Stimulated activated CD4-positive, alpha-beta T cell treated with anti-CD3 and anti-CD28 coated beads, Interleukin-2, amount 100 ng/mL, for 4 hours (primary cell): Measurements from ENCODE around the gene ETS1.
"Not testable (repeated sequence)": the region's sequence is repeated elsewhere in the genome, so short reads cannot be mapped to it uniquely, and the experiment has no call there.

Experiments
- DNase-seq: peaks from one replicate; pipeline ENCODE4 v3.0.0-alpha.2; 2020; ENCODE audit warnings: low read depth

ETS1 gene

GRCh38 chr11:128464878-128465450 lies 122.4 kb downstream of the ETS1 start:
- no peak for DNase-seq

GRCh38 chr11:128463979-128464378 lies 123.4 kb downstream of the ETS1 start:
- DNase-seq = no peak

- no peak for DNase-seq
These were observed 124.0 kb downstream of the ETS1 start for GRCh38 chr11:128463371-128463829.

- no peak for DNase-seq
These were observed 124.4 kb downstream of the ETS1 start for GRCh38 chr11:128462922-128463321.

GRCh38 chr11:128462189-128462588 lies 125.2 kb downstream of the ETS1 start:
- no peak for DNase-seq

DNA sequence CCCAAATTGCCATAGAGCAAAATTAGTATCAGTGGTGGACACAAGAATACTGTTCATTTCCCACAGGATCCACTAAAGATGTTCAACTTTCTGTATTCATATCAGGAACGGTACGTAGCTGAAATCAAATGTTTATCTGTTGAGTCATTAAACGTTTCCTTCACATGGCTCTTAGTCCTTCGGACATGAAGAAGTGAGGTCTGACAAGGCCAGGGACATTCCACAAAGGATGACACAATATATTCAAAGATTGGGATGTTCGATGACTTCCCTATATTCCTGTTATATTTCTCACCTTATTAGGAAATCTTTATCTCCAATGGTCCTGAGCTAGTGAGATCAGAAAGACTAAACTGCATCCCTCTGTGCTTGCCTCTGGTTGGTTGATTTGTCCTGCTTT lies 129.0 kb downstream of the ETS1 start:
- DNase-seq = no peak

- no peak for DNase-seq
These were observed 129.5 kb downstream of the ETS1 start for GRCh38 chr11:128457874-128458273.

DNA sequence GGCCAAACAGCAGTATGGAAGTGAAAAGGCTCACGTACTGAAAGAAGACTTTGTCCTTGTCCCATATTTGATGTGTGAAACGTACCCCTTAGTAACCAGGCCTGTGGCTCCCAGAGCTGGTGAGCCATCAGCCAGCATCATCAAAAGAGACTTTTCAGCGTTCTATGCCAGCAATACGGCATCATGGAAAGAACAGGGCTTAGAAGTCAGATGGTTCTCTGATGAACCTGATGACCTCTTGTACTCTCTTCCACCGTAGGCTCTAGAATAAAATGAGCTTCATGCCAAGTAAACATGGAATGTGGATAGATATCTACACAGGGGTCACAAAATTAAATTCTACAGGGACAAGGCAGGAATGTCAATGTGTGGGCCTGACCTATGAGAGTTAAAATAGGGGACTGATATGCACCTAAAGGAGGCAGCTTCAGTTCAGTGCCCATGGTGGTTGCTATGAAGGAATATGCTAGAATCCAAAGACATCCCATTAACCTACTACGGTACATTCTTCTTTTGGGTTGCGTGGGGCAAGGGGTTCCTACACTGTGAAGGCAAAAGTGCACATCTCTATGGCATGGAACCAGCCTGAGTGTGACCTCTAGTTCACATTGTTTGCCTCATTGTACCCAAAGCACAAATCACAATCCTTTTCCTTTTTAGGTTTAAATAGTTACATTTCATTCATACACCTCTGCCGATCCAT lies 130.6 kb downstream of the ETS1 start:
- DNase-seq = no peak

- no peak for DNase-seq
These were observed 131.6 kb downstream of the ETS1 start for GRCh38 chr11:128455766-128456165.

GRCh38 chr11:128453444-128454336 lies 133.7 kb downstream of the ETS1 start:
- no peak for DNase-seq

DNA sequence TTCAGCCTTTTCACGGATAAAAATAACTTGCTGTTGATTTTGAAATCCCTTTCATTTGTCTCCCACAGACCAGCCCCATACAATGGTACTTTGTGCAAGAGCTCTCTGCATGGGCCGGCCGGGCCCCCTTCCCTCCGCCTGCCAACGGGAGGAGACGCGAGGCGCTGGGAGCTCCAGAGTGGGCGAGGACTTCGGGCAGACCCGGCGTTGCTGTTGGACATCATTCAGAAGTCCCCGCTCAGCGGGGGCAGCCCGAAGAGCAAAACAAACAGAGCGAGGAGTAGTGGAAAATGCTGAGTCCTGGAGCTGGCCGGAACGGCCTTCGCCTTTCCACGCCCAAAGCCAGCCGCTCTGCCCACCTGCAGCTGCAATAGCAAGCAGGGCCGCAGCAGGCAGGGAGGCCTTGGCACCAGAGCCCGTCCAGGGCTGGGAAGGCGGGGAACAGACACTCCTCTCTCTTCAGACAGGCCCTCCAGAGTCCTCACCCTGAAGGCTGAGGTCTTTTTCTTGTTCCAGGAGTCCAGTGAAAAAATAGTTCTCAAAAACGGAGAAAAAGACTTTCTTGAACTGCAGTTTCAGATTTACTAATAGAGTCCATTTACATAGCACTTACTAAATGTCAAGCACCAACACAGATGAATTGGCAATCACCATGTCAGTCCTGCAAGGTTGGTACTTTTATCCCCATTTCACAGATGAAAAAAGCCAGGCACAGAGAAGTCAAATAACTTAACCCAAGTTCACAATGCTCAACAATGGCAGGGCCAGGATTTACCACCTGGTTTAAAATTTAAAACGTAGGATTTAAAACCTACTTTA lies 135.5 kb downstream of the ETS1 start:
- no peak for DNase-seq

- no peak for DNase-seq
These were observed 136.3 kb downstream of the ETS1 start for GRCh38 chr11:128450882-128451651.

- DNase-seq = not testable (repeated sequence)
These were observed 136.9 kb downstream of the ETS1 start for GRCh38 chr11:128450425-128450824.

DNA sequence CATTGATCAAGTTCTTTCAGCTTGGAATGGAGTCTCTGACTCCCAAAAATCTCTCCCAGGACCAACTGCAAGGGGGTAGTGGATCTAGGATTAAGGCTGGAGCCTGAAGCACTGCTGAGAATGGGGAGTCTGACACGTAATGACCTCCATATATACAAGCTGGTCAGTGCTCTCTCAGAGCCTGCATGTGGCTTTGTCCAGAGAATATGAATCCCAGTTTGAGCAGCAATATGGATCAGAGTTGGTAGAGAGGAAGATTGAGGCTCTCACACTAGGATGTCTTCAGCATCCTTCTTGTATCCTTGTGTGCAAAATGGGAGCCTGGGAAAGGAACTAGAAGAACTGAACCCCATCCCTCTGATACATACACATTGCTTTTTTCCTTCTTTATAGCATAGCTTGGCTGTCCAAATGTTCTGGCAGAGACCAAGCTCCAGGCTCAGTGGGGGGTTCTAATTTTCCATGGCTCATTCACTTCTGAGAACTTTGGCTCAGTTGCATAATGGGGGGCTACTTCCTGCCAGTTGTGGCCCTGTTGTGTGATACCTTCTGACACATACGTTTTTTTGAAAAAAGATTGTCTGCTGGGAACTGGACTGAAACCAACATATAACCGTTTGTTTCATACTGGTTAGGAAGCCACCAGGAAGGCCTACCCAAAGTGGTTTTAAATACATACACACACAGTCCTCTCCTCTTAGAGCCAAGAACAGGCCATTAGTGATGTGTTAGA lies 138.2 kb downstream of the ETS1 start:
- no peak for DNase-seq

DNA sequence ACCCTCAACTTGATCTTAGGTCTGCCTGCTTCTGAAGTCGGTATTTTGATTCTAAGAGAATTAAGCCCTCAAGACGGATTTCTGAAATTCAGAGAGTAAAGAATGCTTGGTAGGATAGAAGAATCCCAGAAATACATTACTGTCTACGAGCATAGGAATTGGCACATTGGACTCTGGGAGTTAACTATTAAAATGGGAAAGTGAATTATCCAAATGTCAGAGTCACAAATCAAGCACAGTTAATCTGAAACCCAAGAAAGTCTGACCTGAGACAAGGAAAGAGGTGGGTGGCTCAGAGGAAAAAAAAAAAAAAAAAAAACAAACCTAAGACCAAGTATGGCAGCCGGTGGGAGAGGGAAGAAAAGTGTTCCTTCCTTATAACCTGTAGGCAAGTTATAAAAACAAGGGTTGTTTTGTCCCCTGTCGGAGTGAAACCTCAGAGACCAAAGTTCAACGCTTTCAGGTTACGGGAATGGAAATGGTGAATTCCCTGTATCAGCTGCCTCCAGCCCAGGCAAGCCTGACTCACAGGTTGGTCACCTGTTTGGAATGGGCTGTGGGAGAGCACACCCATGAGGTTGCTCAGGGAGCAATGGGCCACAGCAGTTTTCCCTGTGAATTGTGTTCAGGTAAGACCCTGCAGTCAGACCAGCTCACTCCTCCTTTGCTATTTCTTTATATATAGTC lies 139.0 kb downstream of the ETS1 start:
- no peak for DNase-seq

- no peak for DNase-seq
These were observed 140.1 kb downstream of the ETS1 start for GRCh38 chr11:128447233-128447632.

- DNase-seq = not testable (repeated sequence)
These were observed 141.4 kb downstream of the ETS1 start for GRCh38 chr11:128445921-128446320.

DNA sequence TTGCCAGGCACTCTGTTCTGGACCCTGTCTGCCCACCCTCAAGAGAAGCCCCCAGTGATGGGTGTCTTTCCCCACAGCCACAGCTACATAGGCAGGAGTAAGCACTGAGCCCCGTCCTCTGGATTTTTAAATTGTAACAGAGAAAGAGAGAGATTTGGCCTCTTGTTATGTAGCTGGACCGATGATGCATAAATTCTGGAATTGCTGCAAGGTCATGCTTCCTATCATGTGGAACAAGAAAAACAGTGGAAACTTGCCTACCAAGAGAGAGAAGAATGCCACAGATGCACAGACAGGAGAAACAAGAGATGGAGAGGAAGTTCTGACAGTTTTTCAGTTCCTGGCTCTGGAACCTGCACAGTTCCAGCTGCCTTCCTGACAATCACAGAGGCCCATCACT lies 150.2 kb downstream of the ETS1 start:
- no peak for DNase-seq

DNA sequence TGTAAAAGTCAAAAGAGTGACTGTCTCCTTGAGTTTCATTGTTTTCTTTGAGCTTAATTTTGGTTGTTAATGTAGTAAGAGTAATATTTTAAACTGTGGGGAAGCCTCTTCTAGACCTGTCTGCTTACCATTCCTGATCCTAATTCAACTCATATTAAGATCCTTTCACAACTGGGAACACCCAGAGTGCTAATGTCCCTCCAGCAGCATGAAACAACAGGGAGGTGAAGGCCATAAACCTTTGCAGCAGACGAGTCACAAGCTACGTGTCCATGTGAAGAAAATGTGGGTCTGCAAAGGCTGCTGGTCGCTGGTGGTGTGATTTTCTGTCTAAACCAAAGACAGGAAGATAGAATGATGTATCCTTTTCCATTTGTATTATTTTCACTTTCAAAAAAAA lies 152.5 kb downstream of the ETS1 start:
- DNase-seq = no peak

GRCh38 chr11:128434411-128434810 lies 152.9 kb downstream of the ETS1 start:
- no peak for DNase-seq
